GM18519 (cell line): ENCODE results near the gene STXBP6.

ENCODE experiments used
- ATAC-seq: cut with Tn5 transposase; IDR thresholded peaks from one replicate; pipeline ENCODE4 v1.9.1; 2021; ENCODE audit warnings: mild to moderate bottlenecking, moderate library complexity; ENCODE audit not compliant: unreplicated experiment, low FRiP score

Gene STXBP6

DNA sequence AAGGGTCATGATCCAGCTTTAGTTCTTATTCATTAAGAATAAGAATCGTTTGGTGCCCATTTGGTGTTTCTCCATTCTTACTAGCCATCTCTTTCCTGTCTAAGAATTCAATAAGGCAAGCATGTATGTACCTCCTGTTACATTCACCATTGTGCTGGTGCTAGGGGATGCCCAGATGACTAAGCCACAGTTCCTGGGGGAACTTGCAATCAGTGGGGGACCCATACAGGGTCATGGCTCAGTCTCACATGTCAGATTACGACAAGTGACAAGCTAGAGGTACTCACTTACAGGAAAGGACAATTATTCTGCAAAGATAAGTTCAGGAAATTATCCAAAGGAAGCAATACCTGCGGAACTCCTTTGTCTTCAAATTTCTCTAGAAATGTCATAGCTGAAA is 125.4 kb downstream of the STXBP6 start:
- peak; percentile 38 for ATAC-seq

GRCh38 chr14:24921903-24922302 is 128.0 kb downstream of the STXBP6 start:
- ATAC-seq = no peak

- ATAC-seq = no peak
Measured at GRCh38 chr14:24920265-24921075, 129.5 kb downstream of the STXBP6 start.

DNA sequence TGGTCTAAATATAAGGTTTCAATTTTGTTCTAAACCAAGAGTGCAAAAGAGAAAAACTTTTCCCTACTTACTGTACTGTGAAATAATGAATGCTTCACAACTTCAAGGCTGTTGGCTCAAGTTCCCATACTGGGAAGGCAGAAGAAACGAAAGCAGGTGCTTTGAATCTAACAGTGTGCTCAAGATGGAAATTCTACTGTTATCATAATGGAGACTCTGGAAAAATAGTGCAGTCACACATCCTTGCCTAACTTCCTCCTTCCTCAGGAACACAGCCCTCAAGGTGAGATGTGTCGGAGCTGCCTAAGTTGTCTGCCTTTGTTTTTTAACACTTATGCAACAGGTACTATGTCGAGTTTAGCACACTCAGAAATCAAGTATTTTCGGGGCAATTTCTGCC is 131.1 kb downstream of the STXBP6 start:
- ATAC-seq = no peak

DNA sequence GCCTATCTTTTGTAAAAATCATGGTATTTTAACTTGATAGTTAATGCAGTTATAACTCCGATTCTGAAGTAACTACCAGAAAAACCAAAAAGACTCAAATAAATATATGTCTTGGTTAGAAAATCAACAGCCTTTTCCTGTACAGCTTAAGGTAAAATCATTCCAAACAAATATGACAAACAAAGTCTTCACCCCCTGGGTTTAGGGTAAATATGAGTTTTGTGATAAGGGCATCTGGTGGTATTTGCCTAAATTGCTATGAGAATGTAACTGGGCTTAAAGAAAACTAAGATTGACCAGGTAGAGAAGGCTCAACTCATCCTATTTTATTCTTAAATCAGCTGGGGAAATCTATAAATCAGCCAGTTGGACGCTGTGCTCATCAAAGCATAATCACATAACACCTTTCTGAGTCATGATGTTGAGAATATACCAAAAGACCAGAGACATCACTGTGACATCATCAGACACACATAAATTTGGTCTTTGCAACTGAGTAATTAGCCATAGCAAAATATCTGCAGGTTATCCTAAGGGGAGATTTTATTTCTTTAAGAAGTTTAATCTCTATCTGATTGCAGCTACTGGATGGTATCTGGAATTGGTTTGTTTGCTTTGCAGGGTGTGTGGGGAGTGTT is 133.9 kb downstream of the STXBP6 start:
- no peak for ATAC-seq

- ATAC-seq = no peak
Measured at GRCh38 chr14:24915403-24915921, 134.5 kb downstream of the STXBP6 start.

DNA sequence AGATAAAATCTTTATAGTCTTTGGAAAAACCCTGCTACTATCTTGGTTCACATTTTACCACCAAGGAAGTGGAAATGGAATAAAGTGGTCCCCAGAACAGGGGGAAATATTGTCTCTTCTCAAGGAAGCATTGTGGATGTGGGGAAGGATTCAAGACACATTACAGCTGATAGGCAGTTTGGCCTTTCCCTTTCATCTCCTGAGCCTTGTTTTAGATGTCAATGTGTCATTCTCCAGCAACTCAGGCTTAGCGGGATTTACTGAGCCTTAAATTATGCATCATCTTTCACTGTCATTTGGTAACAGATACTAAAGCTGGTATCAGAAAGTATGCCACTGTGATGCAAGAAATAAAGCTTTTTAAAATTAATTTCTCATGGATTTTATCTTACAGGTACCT is 136.2 kb downstream of the STXBP6 start:
- no peak for ATAC-seq

- ATAC-seq = no peak
Measured at GRCh38 chr14:24913021-24913420, 136.9 kb downstream of the STXBP6 start.

DNA sequence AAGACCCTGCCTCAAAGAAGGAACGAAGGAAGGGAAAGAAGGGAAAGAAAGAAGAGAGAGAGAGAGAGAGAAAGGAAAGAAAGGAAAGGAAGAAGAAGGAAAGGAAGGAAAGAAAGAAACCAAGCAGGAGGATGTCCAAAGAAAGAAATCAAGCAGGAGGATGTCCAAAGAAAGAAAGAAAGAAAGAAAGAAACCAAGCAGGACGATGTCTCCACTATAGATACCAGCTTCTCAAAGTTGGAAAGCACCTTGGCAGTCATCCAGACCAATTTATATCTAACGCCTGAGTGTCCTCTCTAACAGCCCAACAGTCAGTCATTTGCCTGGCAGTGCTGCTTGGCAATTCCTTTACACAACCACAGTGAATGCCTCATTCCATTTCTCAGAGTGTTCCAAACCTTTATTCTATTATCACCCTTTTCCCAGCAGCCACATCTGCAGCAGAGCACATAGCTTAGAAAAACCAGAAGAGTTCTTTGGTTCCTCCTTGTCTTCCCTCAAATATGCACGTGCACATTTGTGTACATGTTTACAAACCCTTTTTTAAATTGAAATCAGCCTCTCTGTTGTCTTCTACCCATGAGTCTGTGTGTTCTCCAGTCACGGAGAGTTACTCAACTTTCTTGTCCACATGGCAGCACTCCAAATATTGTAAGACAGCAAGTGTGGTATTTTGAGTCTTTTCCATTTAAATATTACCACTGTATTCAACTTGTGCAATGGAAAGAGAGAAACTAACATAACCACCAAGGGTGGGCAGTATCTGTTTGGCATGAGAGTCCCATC is 138.4 kb downstream of the STXBP6 start:
- ATAC-seq = no peak

- ATAC-seq = no peak
Measured at GRCh38 chr14:24910408-24910986, 139.4 kb downstream of the STXBP6 start.

DNA sequence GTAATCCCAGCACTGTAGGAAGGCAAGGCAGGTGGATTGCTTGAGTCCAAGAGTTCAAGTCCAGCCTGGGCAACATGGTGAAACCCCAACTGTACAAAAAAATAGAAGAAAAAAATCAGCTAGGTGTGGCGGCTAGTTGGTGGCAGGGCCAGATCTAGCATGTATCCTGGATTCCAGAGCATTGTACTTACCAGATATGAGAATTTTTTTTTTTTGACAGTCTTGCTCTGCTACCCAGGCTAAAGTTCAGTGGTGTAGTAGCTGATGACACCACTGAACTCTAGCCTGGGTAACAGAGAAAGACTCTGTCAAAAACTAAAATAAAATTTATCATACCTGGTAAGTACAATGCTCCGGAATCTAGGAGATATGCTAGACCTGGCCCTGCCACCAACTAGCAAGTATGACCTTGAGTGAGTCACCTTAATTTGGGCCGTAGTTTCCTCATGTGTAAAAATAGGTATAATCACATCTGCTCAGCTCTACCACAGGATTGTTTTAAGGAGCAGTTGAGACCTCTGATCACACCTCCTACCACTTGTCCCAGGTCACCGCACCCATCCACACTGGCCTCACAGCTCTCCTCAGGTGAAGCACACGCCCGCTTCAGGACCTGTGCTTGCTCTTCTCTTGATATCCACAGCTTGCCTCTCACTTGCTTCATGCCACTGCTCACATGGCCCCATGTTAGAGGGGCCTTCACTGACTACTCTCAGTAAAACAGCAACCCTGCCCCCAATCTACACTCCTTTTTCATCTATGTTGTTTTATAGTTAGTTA is 140.2 kb downstream of the STXBP6 start:
- no peak for ATAC-seq

DNA sequence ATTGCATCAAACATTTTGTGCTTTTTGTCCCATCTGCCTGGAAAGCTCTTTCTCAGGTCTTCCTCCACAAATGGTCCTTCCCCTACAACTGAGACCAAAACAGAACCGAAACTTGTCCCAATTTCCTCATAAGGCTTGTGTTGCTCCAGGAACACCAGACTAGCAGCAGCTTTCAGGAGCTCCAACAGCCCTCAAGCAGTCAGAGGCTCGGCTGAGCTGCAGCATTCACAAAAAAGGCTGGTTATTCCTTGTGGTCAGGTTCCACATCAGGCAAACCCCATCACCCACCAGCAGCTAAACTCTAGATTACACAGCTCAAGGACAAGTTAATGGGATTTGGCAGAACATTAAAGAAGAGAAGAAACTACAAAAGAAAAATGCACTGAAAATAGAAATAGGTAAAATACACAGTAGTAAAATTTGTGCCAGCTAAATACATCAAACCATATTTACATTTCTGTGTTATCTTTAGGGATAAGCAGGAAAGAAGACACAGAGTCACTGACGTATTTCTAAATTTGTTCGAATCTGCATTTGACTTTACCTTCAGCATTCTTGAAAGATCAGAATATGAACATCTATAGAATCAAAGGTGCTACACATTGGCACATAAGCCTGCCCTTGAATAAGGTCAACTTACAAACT is 141.2 kb downstream of the STXBP6 start:
- no peak for ATAC-seq

DNA sequence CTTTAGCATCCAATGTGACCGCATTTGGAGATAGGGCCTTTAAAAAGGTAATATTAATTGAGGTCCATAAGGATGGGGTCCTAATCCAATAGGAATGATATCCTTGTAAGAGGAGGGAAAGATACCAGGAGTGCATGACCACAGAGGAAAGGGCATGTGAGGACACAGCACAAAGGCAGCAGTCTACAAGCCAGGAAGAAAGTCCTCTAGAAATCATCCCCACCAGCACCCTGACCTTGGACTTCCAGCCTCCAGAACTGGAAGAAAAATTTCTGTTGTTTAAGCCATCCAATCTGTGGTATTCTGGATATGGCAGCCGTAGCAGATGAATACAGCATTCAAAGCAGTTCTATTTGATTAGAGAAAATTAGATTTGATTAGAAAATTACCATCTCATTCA is 145.4 kb downstream of the STXBP6 start:
- no peak for ATAC-seq

DNA sequence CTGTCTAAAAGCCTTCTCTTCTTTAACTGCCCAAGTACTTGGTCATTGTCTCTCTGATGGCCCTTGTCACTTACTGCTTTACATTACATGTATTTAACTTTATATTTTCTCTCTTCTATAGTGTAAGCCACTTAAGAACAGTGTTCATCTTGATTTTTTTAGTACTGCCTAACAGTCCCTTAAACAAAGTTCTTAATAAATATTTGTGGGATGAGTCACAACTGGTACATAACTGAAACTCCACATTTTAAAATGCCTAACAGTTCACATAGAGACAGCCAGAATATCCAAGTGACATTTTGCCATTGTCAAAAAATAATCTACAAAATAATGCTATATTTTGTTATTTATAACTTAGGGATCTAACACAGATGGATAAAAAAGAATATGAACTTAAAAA is 146.6 kb downstream of the STXBP6 start:
- no peak for ATAC-seq

GRCh38 chr14:24900269-24901100 is 149.5 kb downstream of the STXBP6 start:
- ATAC-seq = no peak

GRCh38 chr14:24897793-24898192 is 152.2 kb downstream of the STXBP6 start:
- no peak for ATAC-seq

DNA sequence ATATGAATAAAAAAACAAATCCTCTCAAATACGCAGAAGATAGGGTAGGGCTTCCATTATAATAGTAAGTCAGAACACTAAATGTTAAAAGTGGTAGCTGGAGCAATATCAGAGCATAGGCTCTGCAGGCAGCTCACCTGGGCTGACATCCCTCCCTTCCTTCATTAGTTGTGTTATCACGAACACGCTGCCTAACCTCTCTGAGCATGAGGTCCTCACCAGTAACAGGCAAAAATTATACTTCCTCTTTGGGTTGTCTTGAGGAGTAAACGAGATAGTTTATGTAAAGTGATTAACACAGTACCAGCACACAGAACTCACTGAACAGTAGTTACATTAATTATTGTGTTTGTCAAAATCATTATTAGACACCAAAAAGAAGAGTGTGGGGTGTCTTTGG is 154.3 kb downstream of the STXBP6 start:
- no peak for ATAC-seq

DNA sequence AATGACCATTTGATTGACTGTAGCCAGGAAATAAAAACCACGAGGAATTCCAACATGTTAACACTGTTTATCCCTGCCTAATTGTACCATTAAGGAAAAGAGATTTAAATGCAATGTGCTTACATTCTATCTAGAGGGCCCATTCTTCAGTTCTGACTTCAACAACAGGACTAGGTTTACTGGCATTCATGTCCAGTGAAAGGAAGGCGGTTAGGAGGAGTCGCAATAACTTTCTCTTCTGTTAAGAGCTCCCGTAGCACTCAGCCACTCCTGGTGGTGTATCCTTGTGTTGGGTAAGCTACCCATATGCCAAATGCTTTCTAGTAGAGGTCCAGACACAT is 154.7 kb downstream of the STXBP6 start:
- ATAC-seq = no peak
